HCT116 (cell line): ENCODE data around the gene FGF21.

Source experiments
- CTCF ChIP-seq, 3 experiments: fragments of 200-600 bp in 1 of 3; sonication (generic) in 1 of 3; IDR thresholded peaks in 2 of 3; conservative IDR thresholded peaks in 1 of 3; 2 replicates each; pipeline ENCODE4 v1.5.1; 2012 to 2017; ENCODE audit warnings: low read depth in 2 of 3, low read length in 2 of 3, antibody characterized with exemption in 1 of 3, borderline replicate concordance in 1 of 3, control low read depth in 1 of 3, mild to moderate bottlenecking in 1 of 3, mixed read lengths in 1 of 3, mixed run types in 1 of 3, moderate library complexity in 1 of 3; ENCODE audit not compliant: insufficient read depth in 1 of 3
- POLR2A ChIP-seq: IDR thresholded peaks from 2 replicates; pipeline ENCODE4 v1.7.0; 2011; ENCODE audit warnings: borderline replicate concordance; ENCODE audit not compliant: insufficient read depth, insufficient read length; ENCODE audit errors: extremely low read depth
- REST ChIP-seq: IDR thresholded peaks from 2 replicates; pipeline ENCODE4 v1.6.1; 2012; ENCODE audit warnings: low read depth

GRCh38 chr19:48779636-48780035 lies 24.3 kb downstream of the FGF21 start:
- TF ChIP-seq CTCF (IDR thresholded peaks at IDR 0.05 in 2 of 3, conservative IDR thresholded peaks at IDR 0.05 in 1 of 3; ENCODE audit: borderline replicate concordance in 1 of 3, insufficient read depth in 1 of 3, low read depth in 2 of 3, low read length in 2 of 3) (no peak), REST (no peak), POLR2A (no peak)
